GM21529 (cell line): ENCODE data around the gene XAGE1B.
"Not testable (repeated sequence)": the region's sequence is repeated elsewhere in the genome, so short reads cannot be mapped to it uniquely, and the experiment has no call there.

ENCODE experiments used
- ATAC-seq: cut with Tn5 transposase; IDR thresholded peaks from one replicate; pipeline ENCODE4 v1.9.1; 2021; ENCODE audit not compliant: unreplicated experiment

XAGE1B gene

GRCh38 chrX:52516987-52517325, at the start of gene XAGE1B:
Gene XAGE1B (minus strand): TSS chrX:52517063. CDS start chrX:52515527, 1,536 bp downstream.
- ATAC-seq, result not testable (repeated sequence)

- no peak for ATAC-seq
Observed at GRCh38 chrX:52563105-52563504, 46.2 kb upstream of the XAGE1B start.

DNA sequence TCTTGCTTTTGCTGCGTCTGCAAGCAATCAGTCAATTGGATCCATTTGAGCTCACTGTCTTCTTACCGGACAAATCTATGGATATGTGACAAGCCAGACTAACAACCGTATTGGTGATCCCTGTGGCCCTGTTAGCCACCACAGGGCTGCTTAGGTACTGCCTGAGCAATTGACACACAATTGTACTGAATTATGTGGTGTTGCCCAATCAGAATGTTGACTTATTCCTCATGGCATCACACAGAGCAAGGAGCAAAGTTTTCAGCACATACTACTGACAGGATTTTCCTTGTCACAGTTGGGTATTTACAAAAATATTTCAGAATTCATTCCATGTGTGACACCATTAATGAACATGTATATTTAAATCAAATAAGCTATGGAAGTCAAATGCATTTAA, 41.3 kb upstream of the XAGE1B start:
- ATAC-seq, result no peak

DNA sequence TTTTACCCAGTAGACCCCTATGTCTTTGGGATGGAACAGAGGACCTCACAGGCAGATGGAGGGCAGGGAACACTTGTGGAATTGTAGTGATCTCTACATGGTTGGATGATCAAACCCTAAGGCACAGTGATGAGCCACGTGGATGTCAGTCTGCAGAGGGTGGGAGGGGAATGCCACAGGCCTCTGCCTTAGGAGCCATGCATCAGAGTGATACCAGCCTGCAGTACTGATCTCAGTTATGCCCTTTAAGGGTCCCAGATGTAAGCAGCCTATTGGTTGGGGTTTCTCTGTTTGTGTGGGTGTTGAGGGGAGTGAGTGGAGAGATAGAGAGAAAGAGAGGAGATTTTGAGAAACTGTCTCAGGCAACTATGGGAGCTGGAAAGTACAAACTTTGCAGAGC, 39.9 kb upstream of the XAGE1B start:
- ATAC-seq, result no peak

GRCh38 chrX:52553995-52554642, 37.3 kb upstream of the XAGE1B start:
- ATAC-seq, result no peak

DNA sequence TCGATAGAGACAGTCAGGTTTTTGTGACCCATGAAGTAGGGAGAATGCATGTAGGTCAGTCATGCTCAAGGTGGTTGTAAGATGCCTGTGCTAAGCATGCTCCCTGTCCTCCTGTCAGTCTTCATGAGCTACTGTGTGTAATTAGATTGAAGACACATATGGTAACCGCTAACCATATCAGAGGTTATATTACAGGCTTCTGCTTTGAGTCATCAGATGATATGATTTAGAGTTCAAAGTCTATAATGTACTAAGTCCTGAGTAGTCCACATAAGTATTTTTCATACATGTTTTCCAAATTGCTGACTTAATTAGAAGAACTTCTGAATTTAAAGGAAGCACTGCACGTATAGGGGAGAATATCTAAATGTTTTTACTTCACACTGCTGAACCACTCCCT, 31.9 kb upstream of the XAGE1B start:
- ATAC-seq, result not testable (repeated sequence)

DNA sequence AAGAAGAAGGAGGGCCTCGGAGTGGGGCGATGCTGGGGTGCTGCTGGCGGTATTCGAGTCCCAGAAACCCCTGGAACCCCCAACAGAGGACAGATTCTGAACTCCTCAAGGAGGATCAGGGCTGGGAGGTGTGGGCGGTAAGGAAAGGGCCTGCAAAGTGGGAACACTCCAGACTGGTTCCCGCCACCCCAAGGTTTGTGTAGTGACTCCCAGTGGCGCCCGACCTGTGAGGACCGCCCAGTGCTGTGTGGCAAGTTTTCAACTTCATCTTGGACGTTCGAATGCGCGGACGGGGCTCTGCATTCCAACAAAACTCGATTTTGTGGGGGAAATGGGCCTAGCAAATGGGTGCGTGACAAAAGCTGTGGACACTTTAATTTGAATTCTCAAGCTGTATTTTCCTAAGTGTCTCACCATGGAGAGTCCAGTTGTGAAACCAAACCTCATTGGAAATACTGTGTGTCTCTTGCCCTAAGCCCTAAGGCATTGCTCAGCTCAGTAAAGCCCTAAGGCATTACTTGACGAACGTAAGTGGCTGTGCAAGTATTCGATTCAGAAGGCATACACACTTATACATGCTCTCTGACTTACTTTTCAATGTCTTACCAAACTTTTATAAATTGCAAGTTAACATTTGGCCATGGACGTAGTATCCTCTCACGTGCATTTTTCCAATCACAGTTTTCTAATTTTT, 27.4 kb upstream of the XAGE1B start:
- ATAC-seq, result no peak

GRCh38 chrX:52542311-52542710, 25.4 kb upstream of the XAGE1B start:
- no peak for ATAC-seq

DNA sequence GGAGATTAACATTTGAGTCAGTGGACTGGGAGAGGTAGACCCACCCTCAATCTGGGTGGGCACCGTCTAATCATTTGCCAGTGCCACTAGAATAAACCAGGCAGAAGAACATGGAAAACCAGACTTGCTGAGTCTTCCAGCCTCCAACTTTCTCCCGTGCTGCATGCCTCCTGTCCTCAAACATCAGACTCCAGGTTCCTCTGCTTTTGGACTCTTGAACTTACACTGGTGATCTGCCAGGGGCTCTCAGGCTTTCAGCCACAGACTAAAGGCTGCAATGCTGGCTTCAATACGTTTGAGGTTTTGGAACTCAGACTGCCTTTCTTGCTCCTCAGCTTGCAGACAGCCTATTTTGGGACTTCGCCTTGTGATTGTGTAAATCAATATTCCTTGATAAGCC, 24.2 kb upstream of the XAGE1B start:
- ATAC-seq, result not testable (repeated sequence)

DNA sequence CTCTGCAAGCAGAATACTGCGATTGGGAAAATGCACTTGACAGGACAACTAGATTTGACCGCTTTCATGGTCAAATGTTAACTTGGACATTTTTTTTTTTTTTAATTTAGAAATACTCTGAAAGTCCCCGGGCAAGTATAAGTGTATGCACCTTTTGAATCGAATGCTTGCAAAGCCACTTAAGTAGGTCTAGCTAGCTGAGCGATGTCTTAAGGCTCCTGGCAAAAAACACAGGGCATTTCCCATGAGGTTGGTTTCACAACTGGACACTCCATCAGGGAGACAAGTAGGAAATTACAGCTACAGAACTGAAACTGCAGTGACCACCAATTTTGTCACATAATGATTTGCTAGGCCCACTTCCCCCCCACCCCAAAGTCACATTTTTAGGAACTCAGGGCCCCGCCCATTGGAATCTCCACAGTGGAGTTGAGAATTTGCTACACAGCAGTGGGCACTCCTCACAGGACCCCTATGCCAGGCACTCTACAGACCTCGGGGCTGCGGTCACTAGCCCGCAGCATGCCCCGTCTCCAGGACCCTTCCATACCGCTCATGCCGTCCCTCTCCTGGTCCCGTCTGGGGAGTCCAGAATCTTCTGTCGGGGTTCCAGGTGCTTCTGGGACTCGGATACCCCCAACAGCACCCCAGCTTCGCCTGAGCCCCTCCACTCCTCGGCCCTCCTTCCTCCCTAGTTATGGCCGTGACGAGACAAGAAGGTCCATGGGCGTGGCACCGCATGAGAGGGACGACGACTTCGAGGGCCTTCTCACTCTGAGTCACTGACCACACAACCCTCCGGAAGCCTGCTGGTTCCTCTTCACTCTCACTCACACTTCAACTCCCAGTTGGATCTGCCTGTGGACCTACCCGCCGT, 515 bp downstream of the XAGE1B start:
- ATAC-seq, result not testable (repeated sequence)

GRCh38 chrX:52511126-52511525, 5.7 kb downstream of the XAGE1B start:
- ATAC-seq, result not testable (repeated sequence)

DNA sequence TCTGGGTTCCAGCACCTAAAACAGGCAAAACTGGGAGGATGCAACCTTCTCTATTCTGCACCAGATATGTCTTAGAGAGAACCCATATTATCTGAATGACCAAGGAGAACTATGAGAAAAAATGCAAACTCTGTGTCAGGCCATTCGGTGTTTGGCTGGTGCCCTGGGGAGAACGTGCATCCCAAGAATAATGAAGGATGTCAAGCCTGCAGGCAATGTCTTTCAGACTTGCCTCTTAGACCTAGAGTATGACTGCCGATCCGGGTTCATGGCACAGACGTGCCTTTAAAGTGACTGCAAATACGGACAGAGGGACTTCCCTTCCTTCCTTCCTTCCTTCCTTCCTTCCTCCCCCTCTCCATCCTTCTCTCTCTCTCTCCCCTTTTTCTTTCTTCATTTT, 6.9 kb downstream of the XAGE1B start:
- no peak for ATAC-seq

GRCh38 chrX:52507331-52507730, 9.5 kb downstream of the XAGE1B start:
- no peak for ATAC-seq

- ATAC-seq, result no peak
Observed at GRCh38 chrX:52504551-52504950, 12.3 kb downstream of the XAGE1B start.

DNA sequence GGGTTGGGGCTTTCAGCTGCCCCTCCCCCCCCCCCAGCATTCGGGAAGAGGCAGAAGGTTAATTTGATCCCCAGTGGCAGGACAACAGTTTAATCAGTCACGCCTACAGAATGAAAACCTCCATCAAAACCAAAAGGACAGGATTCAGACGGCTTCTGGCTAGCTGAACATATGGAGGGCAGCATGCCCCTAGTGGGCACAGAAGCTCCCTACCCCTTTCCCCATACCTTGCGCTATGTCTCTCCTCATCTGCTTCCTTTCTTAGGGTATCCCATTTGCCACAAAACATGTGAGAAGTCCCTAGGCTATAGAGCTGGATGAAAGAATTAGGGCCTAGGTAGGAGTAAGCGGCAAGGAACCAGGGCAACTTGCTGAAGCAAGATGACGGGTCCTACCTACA, 15.5 kb downstream of the XAGE1B start:
- not testable (repeated sequence) for ATAC-seq

- not testable (repeated sequence) for ATAC-seq
Observed at GRCh38 chrX:52496419-52496772, 20.5 kb downstream of the XAGE1B start.

DNA sequence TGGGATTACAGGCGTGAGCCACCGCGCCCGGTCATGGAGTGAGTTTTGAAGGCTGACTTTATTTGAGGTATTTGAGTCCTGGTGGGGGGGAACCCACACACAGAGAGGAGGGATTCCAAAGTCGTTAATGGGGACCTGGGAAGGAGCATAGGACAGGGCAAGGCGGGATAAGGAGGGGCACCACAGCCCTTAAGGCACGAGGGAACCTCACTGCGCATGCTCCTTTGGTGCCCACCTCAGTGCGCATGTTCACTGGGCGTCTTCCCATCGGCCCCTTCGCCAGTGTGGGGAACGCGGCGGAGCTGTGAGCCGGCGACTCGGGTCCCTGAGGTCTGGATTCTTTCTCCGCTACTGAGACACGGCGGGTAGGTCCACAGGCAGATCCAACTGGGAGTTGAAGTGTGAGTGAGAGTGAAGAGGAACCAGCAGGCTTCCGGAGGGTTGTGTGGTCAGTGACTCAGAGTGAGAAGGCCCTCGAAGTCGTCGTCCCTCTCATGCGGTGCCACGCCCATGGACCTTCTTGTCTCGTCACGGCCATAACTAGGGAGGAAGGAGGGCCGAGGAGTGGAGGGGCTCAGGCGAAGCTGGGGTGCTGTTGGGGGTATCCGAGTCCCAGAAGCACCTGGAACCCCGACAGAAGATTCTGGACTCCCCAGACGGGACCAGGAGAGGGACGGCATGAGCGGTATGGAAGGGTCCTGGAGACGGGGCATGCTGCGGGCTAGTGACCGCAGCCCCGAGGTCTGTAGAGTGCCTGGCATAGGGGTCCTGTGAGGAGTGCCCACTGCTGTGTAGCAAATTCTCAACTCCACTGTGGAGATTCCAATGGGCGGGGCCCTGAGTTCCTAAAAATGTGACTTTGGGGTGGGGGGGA, 21.1 kb downstream of the XAGE1B start, which contains the start of gene XAGE1A:
XAGE1A (plus strand) TSS at position 264 of the 874 bp plus-strand sequence. CDS start 1,554 bp downstream, outside the sequence.
- not testable (repeated sequence) for ATAC-seq

DNA sequence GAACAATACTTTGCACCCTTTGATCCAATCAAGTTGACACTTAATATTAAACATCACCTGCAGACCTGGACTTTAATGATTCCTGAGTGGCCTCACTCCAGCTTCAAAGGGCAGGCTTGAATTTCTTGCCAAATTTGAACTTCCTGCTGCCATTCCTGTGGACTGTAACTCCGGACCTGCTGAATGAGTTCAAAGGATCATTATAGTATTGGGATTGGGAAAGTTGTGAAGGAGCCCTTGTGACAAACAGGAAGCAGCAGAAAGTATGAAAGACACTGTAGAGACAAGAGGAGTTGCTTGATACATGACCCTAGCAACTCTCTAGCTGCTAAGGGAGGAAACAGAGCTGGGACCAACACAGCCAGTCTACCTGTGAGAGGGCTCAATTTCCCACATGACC, 45.6 kb downstream of the XAGE1B start:
- not testable (repeated sequence) for ATAC-seq
